Measurements from ENCODE around the gene GATAD2A.

The GATAD2A gene

GRCh38 chr19:19526581-19527370 lies 121.3 kb downstream of the GATAD2A start:
- in situ Hi-C loops (cut with HindIII; ENCODE audit: low sequenced_read_pairs), result no loop called here
- DNase-seq (ENCODE audit: low read depth, low spot score), result no peak
- TF ChIP-seq CTCF (IDR thresholded peaks at IDR 0.05; ENCODE audit: low read depth, low read length), result no peak
- no peak overlapping the region for H3K4me3 ChIP-seq (ENCODE audit: low read depth, low read length)

- DNase-seq (ENCODE audit: low read depth, low spot score), result no peak
- no peak overlapping the region for H3K4me3 ChIP-seq (ENCODE audit: low read depth, low read length)
- in situ Hi-C loops (cut with HindIII; ENCODE audit: low sequenced_read_pairs), result no loop called here
- no peak for TF ChIP-seq CTCF (IDR thresholded peaks at IDR 0.05; ENCODE audit: low read depth, low read length)
Observed at GRCh38 chr19:19527371-19527656, 121.8 kb downstream of the GATAD2A start.

- in situ Hi-C loops (cut with HindIII; ENCODE audit: low sequenced_read_pairs), result no loop called here
- no peak overlapping the region for H3K4me3 ChIP-seq (ENCODE audit: low read depth, low read length)
- TF ChIP-seq CTCF (IDR thresholded peaks at IDR 0.05; ENCODE audit: low read depth, low read length), result no peak
- DNase-seq (ENCODE audit: low read depth, low spot score), result no peak
Observed at GRCh38 chr19:19527674-19528625, 122.5 kb downstream of the GATAD2A start.

- no peak within 1 kb of the TSS for H3K4me3 ChIP-seq (ENCODE audit: low read depth, low read length)
- in situ Hi-C loops (cut with HindIII; ENCODE audit: low sequenced_read_pairs), result no loop called here
- TF ChIP-seq CTCF (IDR thresholded peaks at IDR 0.05; ENCODE audit: low read depth, low read length), result no peak
- peak; percentile 44 for DNase-seq (ENCODE audit: low read depth, low spot score)
Observed at GRCh38 chr19:19528721-19529490, 123.4 kb downstream of the GATAD2A start, which contains the start of gene YJEFN3. Gene YJEFN3, plus strand, starts transcription at chr19:19528911. Its CDS starts 22 bp downstream, at chr19:19528933.

GRCh38 chr19:19529783-19530422 lies 124.4 kb downstream of the GATAD2A start:
- DNase-seq (ENCODE audit: low read depth, low spot score), result no peak
- in situ Hi-C loops (cut with HindIII; ENCODE audit: low sequenced_read_pairs), result no loop called here
- no peak overlapping the region for H3K4me3 ChIP-seq (ENCODE audit: low read depth, low read length)
- TF ChIP-seq CTCF (IDR thresholded peaks at IDR 0.05; ENCODE audit: low read depth, low read length), result no peak

GRCh38 chr19:19530423-19530804 lies 124.9 kb downstream of the GATAD2A start:
- no peak overlapping the region for H3K4me3 ChIP-seq (ENCODE audit: low read depth, low read length)
- in situ Hi-C loops (cut with HindIII; ENCODE audit: low sequenced_read_pairs), result no loop called here
- DNase-seq (ENCODE audit: low read depth, low spot score), result no peak
- no peak for TF ChIP-seq CTCF (IDR thresholded peaks at IDR 0.05; ENCODE audit: low read depth, low read length)
